GM15510 (cell line): ENCODE measurements around the gene BRD7.

ENCODE experiments used
- POLR2A ChIP-seq: IDR thresholded peaks from 3 replicates; pipeline ENCODE4 v1.6.1; 2011; ENCODE audit warnings: borderline replicate concordance; ENCODE audit not compliant: insufficient read length; ENCODE audit errors: extremely low read depth

BRD7 gene

GRCh38 chr16:50354629-50355456 is 13.9 kb downstream of the BRD7 start:
- no peak for TF ChIP-seq POLR2A

GRCh38 chr16:50354082-50354481 is 14.7 kb downstream of the BRD7 start:
- TF ChIP-seq POLR2A: no peak

- no peak for TF ChIP-seq POLR2A
Measured at GRCh38 chr16:50351952-50352351, 16.8 kb downstream of the BRD7 start.

- no peak for TF ChIP-seq POLR2A
Measured at GRCh38 chr16:50351116-50351515, 17.7 kb downstream of the BRD7 start.

GRCh38 chr16:50340578-50340977 is 28.2 kb downstream of the BRD7 start:
- no peak for TF ChIP-seq POLR2A

- TF ChIP-seq POLR2A: no peak
Measured at GRCh38 chr16:50338371-50339231, 30.2 kb downstream of the BRD7 start.

- no peak for TF ChIP-seq POLR2A
Measured at GRCh38 chr16:50336884-50337283, 31.9 kb downstream of the BRD7 start.

- TF ChIP-seq POLR2A: no peak
Measured at GRCh38 chr16:50335196-50335958, 33.4 kb downstream of the BRD7 start.

- no peak for TF ChIP-seq POLR2A
Measured at GRCh38 chr16:50334106-50334975, 34.4 kb downstream of the BRD7 start.

- no peak for TF ChIP-seq POLR2A
Measured at GRCh38 chr16:50332599-50332998, 36.2 kb downstream of the BRD7 start.

GRCh38 chr16:50331570-50331969 is 37.2 kb downstream of the BRD7 start:
- no peak for TF ChIP-seq POLR2A

GRCh38 chr16:50329446-50330189 is 39.2 kb downstream of the BRD7 start:
- no peak for TF ChIP-seq POLR2A

- no peak for TF ChIP-seq POLR2A
Measured at GRCh38 chr16:50326835-50327465, 41.8 kb downstream of the BRD7 start.
